ENCODE data around the gene ATP1A1.

The ATP1A1 gene

DNA sequence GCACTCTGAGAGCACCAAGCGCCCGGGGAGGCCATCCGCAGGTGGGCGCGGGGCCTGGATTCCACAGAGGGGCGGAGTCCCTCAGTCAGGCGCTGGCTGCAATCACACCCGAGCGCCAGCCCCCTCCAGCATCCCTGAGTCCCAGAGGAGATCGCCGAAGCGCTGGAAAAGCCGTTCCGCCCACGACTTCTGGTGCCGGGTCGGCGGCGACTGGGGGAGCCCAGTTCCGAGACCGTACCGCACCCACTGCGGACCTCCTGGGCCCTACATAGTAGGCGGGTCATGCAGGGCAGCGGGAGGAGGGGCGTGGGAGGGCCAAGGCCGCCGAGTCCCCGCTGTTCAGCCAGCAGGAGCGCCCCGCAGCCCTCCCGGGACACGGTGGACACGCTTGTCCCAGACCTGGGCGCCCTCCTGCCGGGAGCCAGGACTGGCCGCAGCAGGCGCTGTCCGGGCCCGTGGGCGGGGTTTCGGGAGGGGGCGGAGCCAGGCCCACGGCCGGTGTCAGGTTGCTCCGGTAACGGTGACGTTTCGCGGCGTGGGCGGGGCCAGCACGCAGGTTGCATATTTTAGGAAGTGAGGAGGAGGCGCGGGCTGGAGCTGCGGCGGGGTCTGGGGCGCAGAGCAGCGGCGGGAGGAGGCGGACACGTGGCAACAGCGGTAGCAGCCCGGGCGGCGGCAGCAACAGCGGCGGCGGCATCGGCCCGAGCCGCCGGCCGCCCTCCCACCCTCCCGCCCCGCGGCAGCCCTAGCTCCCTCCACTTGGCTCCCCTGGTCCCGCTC, at the start of gene ATP1A1:
ATP1A1 (plus strand) TSS at position 594 of the 780 bp plus-strand sequence. CDS start 268 bp downstream, outside the sequence.
- peak; percentile 40 to 99 (median 91) for DNase-seq

DNA sequence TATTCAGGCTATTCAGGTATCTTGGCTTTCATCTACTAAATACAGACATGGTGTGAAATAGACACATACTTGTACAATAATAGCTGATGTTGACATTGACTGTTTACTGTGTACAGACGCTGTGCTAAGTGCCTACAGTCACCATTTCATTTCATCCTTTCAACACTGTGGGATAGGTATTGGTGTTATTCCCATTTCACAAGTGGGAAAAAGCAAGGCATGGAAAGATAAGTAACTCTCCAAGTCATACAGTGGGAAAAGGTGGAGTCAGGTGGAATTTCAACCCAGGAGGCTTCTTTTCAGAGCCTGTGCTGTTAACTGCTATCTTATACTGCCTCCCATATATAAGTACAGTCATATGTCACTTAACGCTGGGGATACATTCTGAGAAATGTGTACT, 49.6 kb upstream of the ATP1A1 start:
- DNase-seq = no peak

DNA sequence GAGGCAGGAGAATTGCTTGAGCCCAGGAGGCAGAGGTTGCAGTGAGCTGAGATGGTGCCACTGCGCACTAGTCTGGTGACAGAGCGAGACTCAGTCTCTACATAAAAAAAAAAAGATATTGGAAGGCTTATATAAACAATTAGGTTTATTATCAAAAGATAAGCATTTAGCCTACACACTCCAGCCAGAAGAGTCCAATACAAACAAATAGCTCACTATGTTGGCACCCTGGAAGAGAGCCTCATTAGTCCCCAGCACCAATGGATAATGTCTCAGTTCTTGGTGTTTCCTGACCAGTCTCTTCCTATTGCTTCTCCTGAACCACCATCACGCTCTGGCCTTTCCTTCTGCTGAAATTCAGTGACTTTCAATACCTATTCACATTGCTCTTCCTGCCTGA, 48.6 kb upstream of the ATP1A1 start:
- no peak for DNase-seq

DNA sequence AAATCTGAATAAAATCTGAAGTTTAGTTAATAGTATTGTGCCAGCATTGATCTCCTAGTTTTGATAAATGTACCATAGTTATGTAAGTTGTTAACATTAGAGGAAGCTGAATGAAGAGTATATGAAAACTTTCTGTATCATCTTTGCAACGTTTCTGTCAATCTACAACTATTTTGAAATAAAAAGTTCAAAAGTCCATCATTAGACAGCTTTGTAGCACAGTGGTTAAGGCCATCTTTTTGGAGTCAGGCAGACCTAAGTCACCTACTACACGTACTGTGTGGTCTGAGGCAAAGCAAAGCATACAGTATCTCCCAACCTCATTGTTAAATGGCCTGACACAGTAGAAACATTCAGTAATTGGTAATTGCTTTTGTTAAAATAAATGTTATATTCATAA, 47.9 kb upstream of the ATP1A1 start:
- DNase-seq = no peak

DNA sequence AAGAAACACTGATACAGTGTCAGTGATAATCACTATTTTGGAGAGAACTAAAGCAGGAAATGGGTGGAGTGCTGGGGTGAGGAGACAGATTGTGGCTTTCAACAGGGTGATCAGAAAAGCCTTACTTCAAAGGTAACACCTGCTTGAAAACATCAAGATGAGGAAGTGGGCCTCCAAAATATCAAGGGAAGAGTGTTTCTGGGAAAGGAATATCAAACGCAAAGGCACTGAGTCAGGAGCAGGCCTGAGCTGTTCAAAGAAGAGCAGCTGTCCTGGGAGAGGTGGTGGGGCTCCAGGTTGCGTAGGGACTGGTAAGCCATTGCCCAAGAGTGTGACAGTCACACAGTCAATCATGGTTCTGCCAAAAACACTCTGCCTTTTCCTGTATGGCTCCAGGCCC, 47.1 kb upstream of the ATP1A1 start:
- no peak for DNase-seq

DNA sequence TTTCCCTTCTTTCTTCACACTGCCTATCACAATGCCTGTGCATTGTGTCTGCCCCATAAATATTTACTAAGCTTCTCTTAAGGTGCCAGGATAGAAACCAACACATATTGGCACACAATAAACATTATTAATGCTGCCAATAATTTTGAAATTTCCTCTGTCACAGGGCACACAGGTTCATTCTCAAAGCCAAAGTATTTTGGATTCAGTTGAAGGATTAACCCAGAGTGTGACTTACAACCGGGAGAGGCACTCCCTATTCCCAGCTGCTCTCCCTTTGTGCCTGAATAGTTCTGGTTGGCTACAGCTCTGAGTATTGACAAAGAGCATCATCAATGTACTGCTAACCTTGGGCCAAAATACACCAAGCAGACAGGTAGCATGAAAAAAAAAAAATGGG, 46.6 kb upstream of the ATP1A1 start:
- DNase-seq = no peak

DNA sequence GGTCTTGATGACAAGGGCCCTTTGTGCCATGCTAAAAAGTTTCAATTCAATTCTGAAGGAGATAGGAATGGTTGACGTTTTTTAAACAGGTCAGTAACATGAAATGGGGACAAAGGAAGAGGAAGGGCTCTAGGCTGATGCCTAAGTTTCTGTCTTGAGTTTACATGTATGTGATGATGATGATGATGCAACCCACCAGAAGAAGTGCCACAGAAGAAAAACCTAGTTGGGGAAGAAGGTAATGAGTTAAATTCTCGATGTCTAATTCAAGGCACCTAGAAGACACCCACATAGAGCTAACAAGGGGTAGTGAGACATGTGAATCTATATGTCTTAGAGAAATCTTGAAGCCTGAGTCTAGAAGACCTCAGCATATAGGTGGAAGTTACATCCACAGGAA, 44.4 kb upstream of the ATP1A1 start:
- no peak for DNase-seq

DNA sequence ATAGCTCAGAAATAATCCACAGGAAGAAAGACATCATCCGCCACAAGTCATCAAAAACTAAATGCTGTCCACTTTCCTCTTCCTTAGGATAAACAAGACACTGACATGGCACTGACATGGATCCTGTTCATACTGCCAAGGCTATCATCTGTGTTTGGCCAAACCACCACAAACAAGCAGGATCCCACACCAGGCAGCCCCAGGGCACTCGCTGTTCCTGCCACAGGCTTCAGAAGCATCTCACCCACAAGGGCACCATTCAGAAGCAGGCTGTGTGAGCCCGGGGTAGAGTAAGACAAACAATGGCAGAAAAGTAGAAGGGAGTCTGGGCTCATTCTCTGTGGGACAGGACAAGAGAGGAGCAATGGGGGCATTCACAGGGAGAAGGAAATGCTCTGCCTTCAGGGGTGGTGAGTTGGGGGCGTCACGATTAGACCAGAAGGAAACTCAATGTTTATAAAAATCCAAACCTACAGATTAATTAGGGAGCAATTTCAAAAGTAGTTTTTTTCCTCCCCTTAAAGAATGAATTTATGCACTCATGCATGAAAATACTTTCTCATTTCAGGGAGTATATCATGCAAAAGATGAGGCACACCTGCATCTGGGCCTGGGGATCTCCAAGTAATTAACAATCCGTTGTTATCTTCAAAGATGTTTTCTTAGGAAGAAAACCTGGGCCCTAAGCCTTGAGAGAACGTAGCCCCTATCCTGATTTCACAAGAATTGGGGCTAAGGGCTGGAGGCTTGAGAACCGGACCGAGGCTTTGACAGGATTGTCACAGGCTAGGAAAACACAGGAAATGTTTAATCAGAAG, 43.3 kb upstream of the ATP1A1 start:
- peak in 24 of 51 donors; percentile 5 to 75 (median 28) for DNase-seq

DNA sequence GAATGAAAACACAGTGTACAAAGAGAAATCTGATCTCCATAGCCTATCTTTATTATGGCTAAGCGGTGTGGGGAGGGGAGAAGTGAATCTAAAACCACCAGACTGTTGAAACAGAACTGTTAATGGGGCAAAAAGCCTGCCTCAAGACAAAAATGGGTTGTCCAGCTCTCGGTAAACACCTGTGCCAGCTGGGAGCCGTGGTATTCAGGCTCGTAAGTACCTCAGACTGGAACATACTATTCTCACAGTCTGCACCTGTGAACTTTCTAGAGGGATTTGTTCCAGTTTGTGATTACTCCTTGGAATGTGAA, 42.7 kb upstream of the ATP1A1 start:
- no peak for DNase-seq

DNA sequence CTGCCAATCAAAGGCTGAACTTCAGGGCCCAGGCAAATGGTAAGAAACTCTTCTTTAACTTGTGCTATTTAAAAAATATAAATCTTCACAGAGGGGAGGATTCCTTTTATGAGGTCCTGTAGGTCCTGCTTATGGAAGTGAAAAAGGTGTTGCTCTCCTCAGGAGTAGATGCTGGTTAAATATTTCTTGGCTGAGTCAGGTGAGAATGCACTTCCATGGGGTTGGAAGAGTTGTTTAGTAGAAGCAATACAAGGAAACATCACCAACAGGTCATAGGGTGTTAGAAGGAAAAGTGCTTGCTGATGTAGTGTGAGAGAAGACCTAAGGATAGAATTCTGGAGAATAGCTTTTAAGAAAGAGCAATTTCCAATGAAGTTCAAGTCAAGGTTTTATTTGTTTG, 42.2 kb upstream of the ATP1A1 start:
- no peak for DNase-seq

DNA sequence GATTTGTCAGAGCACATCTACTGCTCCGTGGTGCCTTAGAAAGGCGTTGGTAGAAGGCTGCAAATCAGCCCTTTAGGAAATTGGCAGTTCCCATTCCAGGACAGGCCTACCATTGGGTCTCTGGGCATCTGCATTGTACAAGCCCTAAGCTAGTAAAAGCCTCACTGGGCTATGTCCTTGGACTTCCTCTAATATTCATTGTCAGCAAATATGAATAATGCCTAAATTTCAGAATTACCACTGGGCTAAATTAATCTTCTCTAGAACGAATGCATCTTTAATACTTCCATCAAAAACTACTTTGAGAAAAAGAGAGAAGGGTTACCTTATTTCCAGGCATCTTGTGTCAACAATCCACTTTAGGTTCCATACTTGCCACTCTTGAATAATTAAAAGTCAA, 41.5 kb upstream of the ATP1A1 start:
- no peak for DNase-seq

DNA sequence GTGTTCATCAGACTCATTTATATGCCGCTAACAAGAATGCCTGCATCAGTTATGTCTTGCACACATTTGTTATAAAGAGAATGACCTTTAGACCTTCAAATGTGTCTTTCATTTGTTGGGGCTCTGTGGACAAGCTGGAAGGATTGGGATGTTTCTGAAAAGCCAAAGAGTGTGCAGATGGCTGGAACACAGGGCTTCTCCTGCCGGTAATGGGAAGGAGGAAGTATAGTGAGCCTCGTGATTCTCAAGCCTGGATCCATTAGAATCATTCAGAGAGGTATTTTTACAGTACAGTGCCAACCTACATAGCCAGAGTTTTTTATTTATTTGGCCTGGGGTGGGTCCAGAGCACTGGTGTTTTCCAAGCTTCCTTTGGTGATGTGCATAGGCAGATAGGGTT, 40.6 kb upstream of the ATP1A1 start:
- DNase-seq = no peak

DNA sequence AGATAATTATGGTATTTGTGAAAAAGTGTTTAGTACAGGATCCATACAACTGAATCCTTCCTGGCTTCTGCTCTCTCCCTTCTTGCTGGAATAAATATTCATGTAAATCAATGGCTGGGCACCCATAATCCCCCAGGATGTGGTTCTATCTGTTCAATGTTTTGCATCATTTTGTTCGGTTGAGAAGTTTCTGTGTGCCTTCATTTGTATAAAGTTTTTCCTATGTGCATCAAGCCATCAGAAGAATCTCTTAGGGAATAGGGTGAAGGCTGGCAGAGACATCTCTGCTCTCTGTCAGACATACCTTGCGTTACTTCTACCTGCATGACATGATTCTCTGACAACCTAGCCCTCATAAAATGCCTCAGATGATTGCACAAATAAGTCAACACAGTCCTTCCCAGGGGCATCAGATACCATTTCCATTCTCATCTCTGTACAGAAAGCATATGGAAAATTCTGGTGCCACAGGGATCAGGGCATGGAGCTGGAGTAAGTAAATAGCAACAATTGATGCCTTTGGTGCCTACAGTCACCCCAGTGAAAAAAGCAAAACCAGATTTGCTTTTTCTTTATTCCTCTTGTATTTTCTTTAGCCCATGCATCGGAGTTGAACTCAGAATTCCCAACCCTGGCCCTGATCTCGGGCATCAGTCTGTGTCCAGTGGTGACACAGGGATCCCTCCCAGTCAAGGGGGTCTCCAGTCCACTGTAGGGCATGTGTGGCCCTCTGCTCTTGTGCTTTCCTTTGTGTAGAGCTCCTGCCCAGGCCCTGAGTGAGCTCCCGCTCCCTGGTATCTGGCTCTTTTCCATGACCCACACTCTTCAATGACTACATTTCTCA, 39.7 kb upstream of the ATP1A1 start:
- no peak for DNase-seq

DNA sequence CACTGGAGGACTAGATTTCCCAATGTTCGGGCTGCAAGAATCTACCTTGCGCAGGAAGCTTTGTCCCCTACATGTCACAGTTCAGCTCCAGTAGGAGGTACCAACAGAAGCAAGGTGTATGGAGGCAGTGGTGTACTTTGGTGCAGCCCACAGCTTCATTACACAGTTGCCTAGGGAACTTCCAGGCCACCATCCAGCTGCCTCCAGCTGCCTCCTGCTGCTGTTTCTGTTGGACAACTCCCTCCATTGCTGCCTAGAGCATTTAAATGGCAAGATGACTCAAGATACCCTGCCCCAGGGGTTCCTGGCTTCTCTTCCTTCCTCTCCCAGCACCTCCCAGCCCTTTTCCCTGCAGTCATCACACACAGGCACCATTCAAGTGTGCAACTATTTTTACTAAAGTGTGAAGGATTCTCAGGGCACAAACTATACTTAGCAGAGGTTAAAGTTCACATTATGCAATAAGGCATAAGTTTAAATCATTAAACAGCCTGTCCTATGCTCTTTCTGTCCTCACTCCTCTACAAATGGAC, 39.0 kb upstream of the ATP1A1 start:
- no peak for DNase-seq

DNA sequence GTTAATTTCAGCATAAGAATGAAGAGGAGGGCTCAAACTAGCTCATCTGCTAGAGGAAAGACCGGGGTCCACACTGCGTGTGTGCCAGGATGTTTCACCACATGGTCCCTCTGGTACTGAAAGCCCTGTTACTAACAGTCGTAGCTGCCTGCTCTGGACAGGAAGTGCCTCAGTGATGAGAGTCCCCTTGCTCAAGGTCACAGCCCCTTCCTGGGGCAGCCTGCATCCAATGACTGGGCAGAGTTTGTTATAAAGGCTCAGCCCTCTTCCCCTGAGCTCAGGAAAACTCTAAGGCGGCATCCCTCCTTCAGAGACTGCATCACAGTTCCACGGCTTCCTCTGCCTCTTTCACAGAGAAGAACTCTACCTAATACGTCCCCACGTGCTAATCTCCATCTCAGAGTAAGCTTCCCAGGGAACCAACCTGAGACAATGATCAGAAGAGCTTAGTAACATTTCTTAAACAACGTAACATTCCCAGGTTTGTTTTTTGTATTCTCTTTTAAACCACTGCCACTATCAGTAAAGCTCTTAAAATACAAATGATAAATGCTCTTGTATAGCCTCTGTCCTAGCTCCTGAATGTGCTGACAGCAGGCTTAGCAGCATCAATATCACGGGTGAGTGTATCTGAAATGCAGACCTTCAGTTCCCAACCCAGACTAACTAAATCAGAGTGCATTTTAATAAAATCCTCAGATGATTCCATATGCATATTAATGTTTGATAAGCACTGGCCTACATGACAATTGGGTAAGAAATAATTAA, 38.0 kb upstream of the ATP1A1 start:
- DNase-seq = no peak

DNA sequence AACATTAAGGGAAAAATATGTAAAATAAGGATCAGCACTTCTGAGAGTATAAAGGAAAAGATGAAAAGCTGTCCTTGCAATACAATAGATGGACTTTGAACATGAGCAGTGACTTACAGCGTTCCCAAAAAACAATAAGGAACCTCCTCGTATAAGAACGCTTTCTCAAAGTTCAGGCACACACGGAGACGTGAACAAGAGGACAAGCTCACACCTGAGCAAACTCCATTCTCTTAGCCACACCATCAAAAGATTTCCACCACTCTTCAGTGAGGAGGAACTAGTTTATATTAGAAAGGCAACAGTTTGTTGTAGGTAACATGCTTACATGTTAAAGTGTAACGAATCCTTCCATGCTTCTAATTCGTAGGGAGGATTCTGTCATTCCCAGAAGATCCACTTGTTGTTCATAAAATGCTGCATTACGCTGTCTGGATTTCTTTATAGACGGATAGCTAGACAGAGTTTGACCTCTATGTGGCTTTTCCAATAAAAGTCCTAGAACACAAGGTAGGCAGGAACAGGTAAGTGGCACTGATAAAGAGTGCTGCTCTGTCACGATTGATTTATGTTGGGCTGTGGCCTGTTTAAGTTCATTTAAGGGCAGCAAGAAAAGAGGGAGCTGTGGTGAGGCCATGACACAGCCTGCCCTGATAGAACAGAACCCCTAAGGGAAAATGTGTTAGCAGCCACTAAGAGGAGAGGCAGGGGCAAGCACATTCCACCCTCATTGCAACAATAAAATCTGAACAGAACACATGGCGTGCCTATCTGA, 37.0 kb upstream of the ATP1A1 start:
- no peak for DNase-seq

DNA sequence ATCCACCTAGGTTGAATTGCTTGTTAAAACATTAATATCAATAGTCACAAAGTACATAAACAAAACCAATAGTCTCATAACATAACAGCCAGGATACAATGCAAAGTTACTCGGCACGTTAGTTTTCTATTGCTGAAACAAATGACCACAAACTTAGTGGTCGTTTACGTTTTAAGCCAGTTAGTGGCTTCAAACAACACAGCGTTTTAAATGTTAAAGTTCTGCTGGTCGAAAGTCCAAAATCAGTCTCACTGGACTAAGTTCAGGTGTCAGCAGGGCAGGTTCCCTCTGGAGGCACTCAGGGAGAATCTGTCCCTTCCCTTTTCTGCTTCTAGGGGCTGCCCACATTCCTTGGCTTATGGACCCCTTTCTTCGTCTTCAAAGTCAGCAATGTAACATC, 35.6 kb upstream of the ATP1A1 start:
- DNase-seq = no peak

DNA sequence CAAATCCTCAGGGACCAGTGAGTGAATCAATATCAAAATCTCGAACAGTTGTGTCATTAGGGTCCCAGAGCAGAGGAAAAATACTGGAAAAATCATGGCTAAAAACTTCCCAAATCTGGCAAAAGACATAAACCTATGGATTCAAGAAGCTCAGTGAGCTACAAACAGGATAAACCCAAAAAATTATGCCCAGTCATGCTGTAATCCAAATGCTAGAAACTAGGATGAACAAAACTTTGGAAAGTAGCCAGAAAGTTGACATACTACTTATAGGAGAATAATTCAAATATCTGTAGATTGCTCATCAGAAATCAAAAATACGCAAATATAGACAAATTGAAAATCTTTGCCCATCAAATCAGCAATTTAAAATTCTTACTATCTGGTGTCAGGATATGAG, 34.6 kb upstream of the ATP1A1 start:
- no peak for DNase-seq

DNA sequence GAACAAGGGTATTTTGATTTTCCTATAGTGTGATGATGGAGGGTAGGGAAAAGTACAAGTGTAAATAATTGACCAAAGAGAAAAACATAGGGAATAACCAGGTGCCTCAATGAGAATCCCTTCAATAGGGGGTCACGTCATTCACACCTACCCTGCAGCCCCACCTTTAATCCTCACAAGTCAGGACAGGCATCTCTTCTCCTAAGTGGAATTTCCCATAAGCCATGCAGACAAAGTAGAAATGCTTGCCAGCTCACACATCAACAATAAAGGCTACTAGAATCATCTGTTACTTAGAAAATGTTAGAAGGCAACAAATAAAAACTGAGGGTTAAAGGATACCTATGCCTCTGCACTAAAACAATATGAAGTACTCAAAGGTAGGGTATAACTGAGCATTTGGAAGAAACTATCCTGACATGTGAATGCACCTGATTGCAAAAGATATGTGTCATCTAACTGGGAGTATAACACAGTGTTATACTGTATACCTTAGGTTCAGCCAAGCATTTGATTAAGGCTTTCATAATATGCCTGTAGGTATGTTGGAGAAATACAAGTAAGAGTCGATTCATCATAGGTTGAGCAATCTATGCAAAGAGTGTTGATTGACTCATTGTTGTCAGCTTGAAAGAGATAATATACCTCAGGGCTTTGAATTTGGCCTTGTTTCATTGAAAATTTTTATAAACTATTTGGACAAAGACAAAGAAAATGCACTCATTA, 32.4 kb upstream of the ATP1A1 start:
- DNase-seq = no peak

DNA sequence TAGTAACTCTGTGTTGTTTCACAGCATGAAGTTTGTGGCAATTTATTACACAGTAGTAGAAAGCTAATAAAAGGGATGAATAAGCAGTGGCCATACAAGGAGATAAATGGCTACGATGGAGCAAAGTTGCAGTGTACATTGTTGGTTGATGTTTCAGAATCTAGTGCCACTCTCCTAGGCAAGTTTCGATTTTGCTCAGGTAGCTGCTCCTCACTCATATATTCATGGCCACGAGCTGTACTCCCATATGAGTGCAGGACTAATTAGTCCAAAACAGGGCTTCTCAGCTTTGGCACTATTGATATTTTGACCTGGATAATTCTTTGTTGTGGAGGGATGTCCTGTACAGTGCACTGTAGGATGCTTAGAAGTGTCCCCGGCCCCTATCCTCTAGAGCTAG, 30.0 kb upstream of the ATP1A1 start:
- no peak for DNase-seq

Data from hypothalamus (tissue), 51 donors.